HepG2 (cell line): ENCODE data around the gene TTLL13.

Experiments used
- DNMT1 ChIP-seq: sonication (generic); formaldehyde crosslinking; IDR thresholded peaks from 2 replicates; pipeline ENCODE4 v1.5.1; 2020; ENCODE audit warnings: mild to moderate bottlenecking, missing genetic modification reagents
- KDM4B ChIP-seq: sonication (generic); formaldehyde crosslinking; IDR thresholded peaks from 2 replicates; pipeline ENCODE4 v1.4.0; 2020; ENCODE audit warnings: missing genetic modification reagents
- SP1 ChIP-seq, 2 experiments: fragments of 450-650 bp in 1 of 2; sonication (generic) in 1 of 2; formaldehyde crosslinking in 1 of 2; IDR thresholded peaks; 2 replicates each; pipeline versions ENCODE4 v1.4.0 to v1.6.1; 2016 to 2020; ENCODE audit warnings: missing genetic modification reagents in 1 of 2
- ZNF18 ChIP-seq: sonication (generic); formaldehyde crosslinking; IDR thresholded peaks from 2 replicates; pipeline ENCODE4 v1.8.0; 2022; ENCODE audit warnings: mild to moderate bottlenecking, missing genetic modification reagents; ENCODE audit not compliant: insufficient replicate concordance
- ZNF24 ChIP-seq: fragments of 450-650 bp; IDR thresholded peaks from 2 replicates; pipeline ENCODE4 v1.6.1; 2017; ENCODE audit warnings: antibody characterized with exemption, mild to moderate bottlenecking
- ZNF282 ChIP-seq: fragments of 450-650 bp; IDR thresholded peaks from 2 replicates; pipeline ENCODE4 v1.6.1; 2018; ENCODE audit not compliant: partially characterized antibody
- ZNF775 ChIP-seq: sonication (generic); formaldehyde crosslinking; IDR thresholded peaks from 2 replicates; pipeline ENCODE4 v1.4.0; 2020; ENCODE audit warnings: missing genetic modification reagents, mild to moderate bottlenecking, moderate library complexity, borderline replicate concordance

GRCh38 chr15:90207252-90207651, 42.1 kb upstream of the TTLL13 start:
- TF ChIP-seq SP1 (IDR thresholded peaks at IDR 0.05): no peak
- no peak for TF ChIP-seq SP1 (CRISPR knock-in tag; IDR thresholded peaks at IDR 0.05)
- no peak for TF ChIP-seq ZNF282
- no peak for TF ChIP-seq ZNF775 (CRISPR knock-in tag)
- TF ChIP-seq ZNF18 (CRISPR knock-in tag): no peak
- TF ChIP-seq ZNF24: no peak
- no peak for TF ChIP-seq DNMT1
- TF ChIP-seq KDM4B: no peak
